Neutrophil (primary cell): ENCODE measurements around the gene HOXC10.

Experiments
- H3K27ac ChIP-seq: fragments of 200-600 bp; sonication (generic); 2 replicates; pipeline ENCODE4 v1.5.1; 2016; ENCODE audit warnings: mild to moderate bottlenecking, moderate library complexity
- H3K27me3 ChIP-seq: fragments of 200-600 bp; sonication (generic); 2 replicates; pipeline ENCODE4 v1.6.0; 2016; ENCODE audit warnings: mild to moderate bottlenecking
- H3K36me3 ChIP-seq: fragments of 200-600 bp; sonication (generic); 2 replicates; pipeline ENCODE4 v1.5.1; 2017
- H3K4me1 ChIP-seq, 2 experiments: fragments of 200-600 bp in 1 of 2; sonication (generic) in 1 of 2; 1 replicate in 1 of 2; 2 replicates in 1 of 2; pipeline versions ENCODE4 v1.5.1 to v1.6.1; 2013 to 2016; ENCODE audit warnings: low read depth in 1 of 2, low read length in 1 of 2, mild to moderate bottlenecking in 1 of 2, moderate library complexity in 1 of 2; ENCODE audit not compliant: control insufficient read depth in 1 of 2, insufficient read depth in 1 of 2
- H3K4me3 ChIP-seq, 2 experiments: fragments of 200-600 bp in 1 of 2; sonication (generic) in 1 of 2; 1 replicate in 1 of 2; 2 replicates in 1 of 2; pipeline ENCODE4 v1.5.1; 2013 to 2016; ENCODE audit warnings: low read depth in 1 of 2, low read length in 1 of 2, mild to moderate bottlenecking in 1 of 2, moderate library complexity in 1 of 2
- H3K9me3 ChIP-seq: fragments of 200-600 bp; sonication (generic); 2 replicates; pipeline ENCODE4 v1.5.1; 2016
- CTCF ChIP-seq: fragments of 200-600 bp; sonication (generic); IDR thresholded peaks from 2 replicates; pipeline ENCODE4 v1.5.1; 2016; ENCODE audit warnings: antibody characterized with exemption

Gene HOXC10

GRCh38 chr12:53988541-53989226 is 3.7 kb downstream of the HOXC10 start:
- peaks cover 100% of the 10 kb centered on the region for H3K27me3 ChIP-seq
- H3K9me3 ChIP-seq = no peaks in the 10 kb centered on the region
- H3K4me1 ChIP-seq = peaks cover 17 to 25% of the 10 kb centered on the region in 2 experiments
- H3K4me3 ChIP-seq = no peak overlapping the region
- no peak for TF ChIP-seq CTCF
- no peak overlapping the region for H3K27ac ChIP-seq
- H3K36me3 ChIP-seq = no peaks in the 10 kb centered on the region

GRCh38 chr12:53989227-53990113 is 4.5 kb downstream of the HOXC10 start:
- no peak for TF ChIP-seq CTCF
- Histone ChIP-seq H3K27ac (no peak overlapping the region), H3K4me1 (peaks cover 11 to 20% of the 10 kb centered on the region in 2 experiments), H3K36me3 (no peaks in the 10 kb centered on the region), H3K27me3 (peaks cover 100% of the 10 kb centered on the region), H3K4me3 (no peak overlapping the region), H3K9me3 (no peaks in the 10 kb centered on the region)

GRCh38 chr12:53990311-53991076 is 5.5 kb downstream of the HOXC10 start:
- H3K4me1 ChIP-seq = peaks cover 13 to 19% of the 10 kb centered on the region in 2 experiments
- H3K27ac ChIP-seq = no peak overlapping the region
- H3K36me3 ChIP-seq = no peaks in the 10 kb centered on the region
- H3K9me3 ChIP-seq = no peaks in the 10 kb centered on the region
- no peak overlapping the region for H3K4me3 ChIP-seq
- TF ChIP-seq CTCF = no peak
- H3K27me3 ChIP-seq = peaks cover 100% of the 10 kb centered on the region

GRCh38 chr12:53991077-53991460 is 6.1 kb downstream of the HOXC10 start:
- Histone ChIP-seq H3K4me1 (peaks cover 12 to 19% of the 10 kb centered on the region in 2 experiments), H3K4me3 (no peak overlapping the region), H3K27me3 (peaks cover 100% of the 10 kb centered on the region)

More at GRCh38 chr12:53991077-53991460, 6.1 kb downstream of the HOXC10 start:
- no peak for TF ChIP-seq CTCF
- no peaks in the 10 kb centered on the region for H3K9me3 ChIP-seq
- H3K36me3 ChIP-seq = no peaks in the 10 kb centered on the region
- no peak overlapping the region for H3K27ac ChIP-seq
